Hepatic stellate cell (primary cell): ENCODE data around the gene AUH.
"Not testable (repeated sequence)": the region's sequence is repeated elsewhere in the genome, so short reads cannot be mapped to it uniquely, and the experiment has no call there.

Experiments used
- DNase-seq: peaks from one replicate; pipeline ENCODE4 v3.0.0; 2011; ENCODE audit warnings: low spot score

Gene AUH

GRCh38 chr9:91378695-91379127, 17.0 kb upstream of the AUH start:
- no peak for DNase-seq

DNA sequence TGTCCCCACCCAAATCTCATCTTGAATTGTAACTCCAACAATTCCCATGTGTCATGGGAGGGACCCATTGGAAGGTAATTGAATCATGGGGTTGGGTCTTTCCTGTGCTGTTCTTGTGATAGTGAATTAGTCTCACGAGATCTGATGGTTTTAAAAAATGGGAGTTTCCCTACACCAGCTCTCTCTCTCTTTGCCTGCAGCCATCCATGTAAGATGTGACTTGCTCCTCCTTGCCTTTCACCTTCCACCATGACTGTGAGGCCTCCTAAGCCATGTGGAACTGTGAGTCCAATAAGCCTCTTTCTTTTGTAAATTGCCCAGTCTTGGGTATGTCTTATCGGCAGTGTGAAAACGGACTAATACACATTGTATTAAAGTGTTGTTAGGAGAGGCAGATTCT, 16.3 kb upstream of the AUH start:
- DNase-seq = not testable (repeated sequence)

DNA sequence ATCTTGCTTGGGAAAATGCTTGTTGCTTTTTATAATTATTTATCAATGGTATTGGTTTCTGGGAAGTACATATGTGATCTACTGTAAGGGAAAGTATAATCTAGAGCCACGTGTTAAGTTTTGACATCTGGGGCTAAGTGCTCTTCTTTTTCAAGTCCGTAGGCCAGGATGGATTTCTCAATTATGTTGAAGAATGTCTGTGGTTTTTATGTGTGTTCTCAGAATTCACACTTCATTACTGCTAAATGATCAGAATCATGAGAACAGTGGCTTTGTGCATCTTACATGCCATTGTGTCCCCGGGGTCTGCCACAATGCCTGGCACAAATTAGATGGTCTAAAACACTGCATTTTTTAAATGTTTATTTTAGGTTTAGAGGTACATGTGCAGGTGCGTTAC, 14.5 kb upstream of the AUH start:
- no peak for DNase-seq

DNA sequence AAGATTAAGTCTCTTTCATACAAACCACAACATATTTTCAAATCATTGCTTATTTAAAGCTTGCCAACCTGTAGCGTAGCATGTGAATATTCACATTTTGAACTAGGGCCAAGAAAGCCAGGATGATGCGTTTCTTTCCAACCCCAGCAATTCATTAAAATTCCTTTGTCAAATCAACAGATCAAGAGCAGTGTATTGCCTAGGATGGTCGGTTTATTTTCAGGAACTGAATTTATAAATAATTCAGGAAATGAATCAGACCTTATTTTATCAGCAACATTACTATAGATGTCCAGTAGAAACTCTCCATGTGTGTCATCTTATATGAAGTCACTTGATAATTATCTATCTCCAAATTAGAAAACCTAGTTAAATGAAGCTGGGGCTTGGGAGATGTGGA, 13.2 kb upstream of the AUH start:
- DNase-seq = peak; percentile 40

GRCh38 chr9:91371894-91372293, 10.2 kb upstream of the AUH start:
- DNase-seq = no peak

DNA sequence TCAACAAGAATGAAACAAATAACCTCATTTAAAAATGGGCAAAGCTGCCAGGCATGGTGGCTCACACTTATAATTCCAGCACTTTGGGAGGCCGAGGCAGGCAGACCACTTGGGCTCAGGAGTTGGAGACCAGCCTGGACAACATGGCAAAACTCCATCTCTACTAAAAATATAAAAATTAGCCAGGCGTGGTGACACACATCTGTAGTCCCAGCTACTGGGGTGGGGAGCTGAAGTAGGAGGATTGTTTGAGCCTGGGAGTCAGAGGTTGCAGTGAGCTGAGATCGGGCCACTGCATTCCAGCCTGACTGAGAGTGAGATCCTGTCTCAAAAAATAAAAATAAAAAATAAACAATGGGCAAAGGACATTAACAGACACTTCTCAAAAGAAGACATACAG, 8.3 kb upstream of the AUH start:
- not testable (repeated sequence) for DNase-seq

DNA sequence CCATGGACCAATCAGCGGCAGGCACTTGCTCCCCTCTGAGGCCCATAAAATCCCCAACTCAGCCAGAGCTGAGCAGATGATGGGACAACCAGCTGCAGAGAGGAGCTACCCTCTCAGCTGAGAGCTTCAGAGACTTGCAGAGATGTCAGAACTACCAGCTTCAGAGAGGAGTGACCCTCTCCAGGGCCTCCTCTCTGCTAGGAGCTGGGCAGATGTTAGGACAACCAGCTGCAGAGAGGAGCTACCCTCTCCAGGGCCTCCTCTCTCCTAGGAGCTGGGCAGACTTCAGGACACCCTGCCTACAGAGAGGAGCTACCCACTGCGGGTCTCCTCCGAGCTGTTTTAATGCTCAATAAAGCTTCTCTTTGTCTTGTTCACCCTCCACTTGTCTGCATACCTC, 3.0 kb upstream of the AUH start:
- DNase-seq = no peak

GRCh38 chr9:91364005-91364404, 2.3 kb upstream of the AUH start:
- no peak for DNase-seq

GRCh38 chr9:91362051-91362611, 413 bp upstream of the AUH start:
- DNase-seq = no peak

GRCh38 chr9:91360551-91361290, 997 bp downstream of the AUH start:
- DNase-seq = no peak

GRCh38 chr9:91359734-91360470, 1.8 kb downstream of the AUH start:
- no peak for DNase-seq

- no peak for DNase-seq
Measured at GRCh38 chr9:91359083-91359482, 2.6 kb downstream of the AUH start.

- DNase-seq = no peak
Measured at GRCh38 chr9:91354881-91355280, 6.8 kb downstream of the AUH start.

GRCh38 chr9:91349115-91349555, 12.6 kb downstream of the AUH start:
- no peak for DNase-seq

GRCh38 chr9:91348191-91348807, 13.4 kb downstream of the AUH start:
- no peak for DNase-seq

- DNase-seq = no peak
Measured at GRCh38 chr9:91347377-91347776, 14.3 kb downstream of the AUH start.

DNA sequence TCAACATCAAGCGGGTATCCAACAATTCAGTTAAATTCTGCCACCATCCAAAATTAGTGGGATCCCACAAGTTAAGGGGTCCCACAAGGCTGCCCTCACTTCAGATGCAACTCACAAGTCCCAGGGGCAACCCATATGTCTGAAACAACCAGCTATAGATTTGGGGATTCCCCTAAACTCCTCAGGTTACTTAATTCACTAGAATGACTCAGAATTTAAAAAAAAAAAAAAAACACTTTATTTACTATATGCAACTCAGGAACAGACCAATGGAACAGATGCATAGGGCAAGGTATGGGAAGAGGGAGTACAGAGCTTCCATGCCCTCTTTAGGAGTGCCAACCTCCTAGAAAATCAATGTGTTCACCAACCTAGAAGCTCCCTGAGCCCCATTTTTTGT, 15.1 kb downstream of the AUH start:
- no peak for DNase-seq

DNA sequence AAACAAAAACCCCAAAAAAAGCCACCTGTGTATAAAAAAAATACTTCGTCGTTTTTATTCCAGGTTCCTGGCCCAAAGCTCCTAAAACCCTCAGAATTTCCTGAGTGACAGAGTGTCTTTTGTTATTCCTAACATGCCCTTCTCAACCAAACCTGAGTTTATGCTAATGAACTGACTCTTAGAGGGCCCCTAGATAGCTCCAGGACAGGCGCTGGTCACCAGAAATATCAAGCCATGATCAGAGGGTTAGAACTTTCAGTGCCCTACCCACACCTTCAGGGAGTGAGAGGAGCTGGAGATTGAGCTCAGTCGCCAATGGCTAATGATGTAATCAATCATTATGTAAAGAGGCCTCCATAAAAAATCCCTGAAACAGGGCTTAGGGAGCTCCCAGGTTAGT, 15.7 kb downstream of the AUH start:
- no peak for DNase-seq

- no peak for DNase-seq
Measured at GRCh38 chr9:91342575-91342974, 19.1 kb downstream of the AUH start.

GRCh38 chr9:91341749-91342148, 20.0 kb downstream of the AUH start:
- no peak for DNase-seq

- no peak for DNase-seq
Measured at GRCh38 chr9:91341258-91341746, 20.4 kb downstream of the AUH start.

DNA sequence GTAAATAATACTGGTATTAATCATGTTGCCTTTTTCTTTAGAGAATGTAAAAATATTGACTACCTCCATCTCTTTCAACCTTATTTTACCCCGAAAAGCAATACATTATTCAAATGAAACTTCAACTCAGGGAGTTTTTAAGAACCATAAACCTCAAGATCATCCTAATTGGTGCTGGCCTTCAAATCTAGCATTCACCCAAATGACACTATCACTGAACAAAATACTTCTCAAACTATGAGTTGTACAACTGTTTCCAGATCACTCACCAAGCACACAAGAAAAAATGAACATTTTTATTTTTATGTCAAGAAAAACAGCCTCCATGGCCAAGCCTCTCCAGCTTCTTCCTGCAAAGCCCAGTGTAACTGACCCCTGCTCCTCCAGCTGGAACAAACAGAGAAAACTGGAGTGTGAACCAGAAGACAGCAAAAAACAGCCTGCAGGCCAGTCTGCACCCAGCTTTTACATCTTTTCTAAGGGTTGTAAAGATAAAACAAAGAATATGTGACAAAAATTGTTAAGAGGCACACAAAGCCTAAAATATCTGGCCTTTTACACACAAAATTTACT, 21.2 kb downstream of the AUH start:
- DNase-seq = no peak
